SK-N-SH (cell line): ENCODE results near the gene PDE4B.

Experiments
- POLR2AphosphoS5 ChIP-seq: IDR thresholded peaks from 2 replicates; pipeline ENCODE4 v1.6.1; 2012; ENCODE audit warnings: low read depth, low read length
- TF ChIP-seq, protein P1 (sequence below): fragments of 200-600 bp; sonication (generic); IDR thresholded peaks from 2 replicates; pipeline ENCODE4 v1.6.1; 2017; ENCODE audit warnings: antibody characterized with exemption, mild to moderate bottlenecking, moderate library complexity
- TF ChIP-seq, protein P2 (sequence below): IDR thresholded peaks from 2 replicates; pipeline ENCODE4 v1.4.0; 2012; ENCODE audit warnings: low read depth

DNA sequence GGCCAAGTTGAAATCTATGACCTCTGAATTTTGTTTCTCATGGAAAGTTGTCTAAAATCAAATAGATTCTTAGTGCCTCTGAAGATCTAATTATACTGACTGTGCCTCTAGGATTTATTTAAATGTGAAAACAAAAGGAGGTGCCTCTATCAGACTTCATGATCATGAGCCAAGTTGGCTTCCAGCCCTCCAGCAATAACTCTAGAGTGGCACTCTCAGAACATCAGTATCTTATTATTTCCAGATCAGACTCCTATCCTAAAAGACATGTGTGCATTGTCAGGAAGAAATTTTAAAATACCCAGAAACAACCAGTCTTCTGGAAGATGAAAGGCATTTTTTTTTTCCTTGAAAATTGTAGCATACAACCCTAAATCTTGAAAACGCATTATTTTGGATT, 368.0 kb downstream of the PDE4B start:
- TF ChIP-seq, protein P1, sequence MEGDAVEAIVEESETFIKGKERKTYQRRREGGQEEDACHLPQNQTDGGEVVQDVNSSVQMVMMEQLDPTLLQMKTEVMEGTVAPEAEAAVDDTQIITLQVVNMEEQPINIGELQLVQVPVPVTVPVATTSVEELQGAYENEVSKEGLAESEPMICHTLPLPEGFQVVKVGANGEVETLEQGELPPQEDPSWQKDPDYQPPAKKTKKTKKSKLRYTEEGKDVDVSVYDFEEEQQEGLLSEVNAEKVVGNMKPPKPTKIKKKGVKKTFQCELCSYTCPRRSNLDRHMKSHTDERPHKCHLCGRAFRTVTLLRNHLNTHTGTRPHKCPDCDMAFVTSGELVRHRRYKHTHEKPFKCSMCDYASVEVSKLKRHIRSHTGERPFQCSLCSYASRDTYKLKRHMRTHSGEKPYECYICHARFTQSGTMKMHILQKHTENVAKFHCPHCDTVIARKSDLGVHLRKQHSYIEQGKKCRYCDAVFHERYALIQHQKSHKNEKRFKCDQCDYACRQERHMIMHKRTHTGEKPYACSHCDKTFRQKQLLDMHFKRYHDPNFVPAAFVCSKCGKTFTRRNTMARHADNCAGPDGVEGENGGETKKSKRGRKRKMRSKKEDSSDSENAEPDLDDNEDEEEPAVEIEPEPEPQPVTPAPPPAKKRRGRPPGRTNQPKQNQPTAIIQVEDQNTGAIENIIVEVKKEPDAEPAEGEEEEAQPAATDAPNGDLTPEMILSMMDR = no peak
- TF ChIP-seq, protein P2, sequence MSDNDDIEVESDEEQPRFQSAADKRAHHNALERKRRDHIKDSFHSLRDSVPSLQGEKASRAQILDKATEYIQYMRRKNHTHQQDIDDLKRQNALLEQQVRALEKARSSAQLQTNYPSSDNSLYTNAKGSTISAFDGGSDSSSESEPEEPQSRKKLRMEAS = no peak
- TF ChIP-seq POLR2AphosphoS5 = no peak
